Effector CD4-positive, alpha-beta T cell (primary cell): ENCODE results near the gene IL1RAPL2.
"Not testable (repeated sequence)": the region's sequence is repeated elsewhere in the genome, so short reads cannot be mapped to it uniquely, and the experiment has no call there.

Experiments used
- DNase-seq: peaks from one replicate; pipeline ENCODE4 v3.0.0-alpha.2; 2020

Gene IL1RAPL2

DNA sequence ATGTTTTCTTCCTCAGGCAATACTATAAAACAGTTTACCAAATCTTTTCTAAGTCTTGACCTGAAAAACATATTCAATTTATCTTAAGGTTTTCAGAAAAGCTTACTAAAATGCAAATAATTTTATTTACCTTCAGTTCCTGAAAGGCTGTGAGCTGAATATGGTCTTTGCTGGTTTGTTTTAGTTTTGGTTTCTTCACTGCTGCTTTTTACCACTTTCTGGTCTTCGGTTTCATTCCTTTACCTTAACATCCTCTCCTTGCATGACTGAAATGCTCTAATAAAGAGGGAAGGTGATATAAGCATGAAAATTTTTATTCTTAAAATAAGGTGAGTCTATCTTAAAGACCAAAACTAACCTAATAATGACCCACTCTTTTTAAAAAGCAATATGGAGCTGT lies 1159.2 kb downstream of the IL1RAPL2 start:
- no peak for DNase-seq

GRCh38 chrX:105738162-105738561 lies 1172.2 kb downstream of the IL1RAPL2 start:
- DNase-seq: no peak

GRCh38 chrX:105744291-105744690 lies 1178.3 kb downstream of the IL1RAPL2 start:
- DNase-seq: no peak

GRCh38 chrX:105744946-105745345 lies 1178.9 kb downstream of the IL1RAPL2 start:
- no peak for DNase-seq

GRCh38 chrX:105745863-105746262 lies 1179.9 kb downstream of the IL1RAPL2 start:
- no peak for DNase-seq

DNA sequence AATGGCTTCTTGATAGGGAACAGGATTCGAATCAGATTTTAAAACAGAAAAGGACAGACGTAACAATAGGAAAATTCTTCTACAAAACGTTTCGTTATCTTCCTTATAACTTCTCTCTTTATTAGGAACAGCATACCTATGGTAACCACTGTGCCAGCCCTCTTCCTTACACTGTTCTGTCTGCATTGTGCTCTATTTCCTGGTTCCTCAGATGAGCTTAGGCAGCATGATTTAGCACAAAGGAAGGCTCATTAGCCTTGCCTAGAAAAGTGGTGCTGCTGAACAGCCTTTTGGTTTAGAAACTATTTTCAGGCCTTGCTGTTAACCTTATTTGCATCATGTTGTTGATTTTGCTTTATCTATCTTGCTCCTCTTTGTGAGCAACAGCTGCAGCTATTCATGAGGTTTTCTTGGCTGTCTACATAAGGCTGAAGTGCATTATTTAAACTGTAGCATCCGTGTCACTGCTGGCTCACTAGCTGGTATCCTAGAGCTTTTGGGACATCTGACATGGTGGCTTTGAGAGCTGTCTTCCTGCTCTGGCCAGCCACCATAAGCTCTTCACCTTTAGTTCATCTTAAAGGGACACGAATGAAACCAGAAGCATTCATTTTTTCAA lies 1186.4 kb downstream of the IL1RAPL2 start:
- no peak for DNase-seq

DNA sequence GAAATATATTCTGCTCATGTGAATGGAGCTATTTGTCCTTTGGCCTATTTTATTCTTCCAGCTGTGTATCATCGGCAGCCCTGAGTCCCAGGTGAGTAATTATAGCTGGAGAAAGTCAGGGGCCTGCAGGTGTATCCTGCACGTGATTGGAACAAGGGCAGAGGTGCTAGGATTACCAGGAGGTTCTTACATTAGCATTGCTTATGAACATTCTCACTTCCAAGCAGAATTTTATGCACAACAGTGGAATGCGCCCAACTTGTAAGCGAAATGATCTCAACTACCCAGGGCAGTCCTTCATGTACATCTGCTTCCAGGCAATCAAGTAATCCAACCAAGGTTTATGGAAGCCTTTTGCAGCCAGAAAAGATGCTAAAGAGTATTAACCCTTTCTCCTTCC lies 1187.4 kb downstream of the IL1RAPL2 start:
- DNase-seq: no peak

- DNase-seq: no peak
Observed at GRCh38 chrX:105754286-105754964, 1188.4 kb downstream of the IL1RAPL2 start.

DNA sequence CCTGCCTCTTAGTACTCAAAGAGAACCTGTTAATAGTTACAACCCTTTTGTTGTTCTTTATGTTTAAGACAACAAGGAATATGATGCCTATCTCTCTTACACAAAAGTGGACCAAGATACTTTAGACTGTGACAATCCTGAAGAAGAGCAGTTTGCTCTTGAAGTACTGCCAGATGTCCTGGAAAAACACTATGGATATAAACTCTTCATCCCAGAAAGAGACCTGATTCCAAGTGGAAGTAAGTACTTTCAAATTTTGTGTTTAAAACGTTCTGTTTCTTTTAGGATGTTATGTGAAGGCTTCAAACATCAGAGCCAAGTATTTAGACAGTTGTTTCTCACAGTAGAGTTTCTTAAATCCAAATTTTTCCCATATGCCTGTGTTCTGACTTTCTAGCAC lies 1189.1 kb downstream of the IL1RAPL2 start:
- DNase-seq: no peak

DNA sequence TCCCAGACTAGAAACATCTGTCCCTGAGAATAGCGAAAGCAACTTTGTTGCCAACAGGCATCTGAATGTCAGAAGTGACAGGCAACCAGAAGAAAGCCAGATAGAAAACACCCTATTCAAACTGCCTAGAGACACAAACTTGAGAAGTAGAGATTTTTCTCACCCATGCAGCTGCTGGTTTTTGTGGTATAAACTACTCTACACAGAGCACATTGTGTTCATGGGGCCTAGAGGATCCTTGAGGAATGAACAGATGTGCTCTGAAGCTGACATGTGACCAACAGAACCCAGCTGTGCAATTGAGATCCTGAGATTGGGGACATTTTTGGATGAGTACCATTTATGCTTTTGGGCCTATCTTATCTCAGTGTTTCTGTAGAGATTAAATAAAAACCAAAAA lies 1192.8 kb downstream of the IL1RAPL2 start:
- DNase-seq: no peak

DNA sequence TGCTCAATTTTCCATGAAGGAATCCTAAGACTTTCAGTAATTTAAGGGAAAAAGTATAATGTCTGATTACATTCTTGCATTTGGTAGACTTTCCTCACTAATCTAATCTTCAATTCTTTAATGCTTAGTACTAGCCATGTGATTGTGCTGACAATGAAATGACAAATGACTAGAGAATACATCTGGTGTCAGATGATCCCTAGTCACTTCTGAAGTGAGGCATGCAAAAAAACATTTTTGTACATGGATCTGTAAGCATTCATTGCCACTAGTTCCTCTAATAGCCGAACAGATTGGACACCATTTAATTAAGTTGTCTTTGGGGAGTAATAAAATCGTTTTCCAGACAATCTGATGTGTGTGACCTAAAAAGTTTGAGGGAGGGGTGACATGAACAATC lies 1193.6 kb downstream of the IL1RAPL2 start:
- no peak for DNase-seq

DNA sequence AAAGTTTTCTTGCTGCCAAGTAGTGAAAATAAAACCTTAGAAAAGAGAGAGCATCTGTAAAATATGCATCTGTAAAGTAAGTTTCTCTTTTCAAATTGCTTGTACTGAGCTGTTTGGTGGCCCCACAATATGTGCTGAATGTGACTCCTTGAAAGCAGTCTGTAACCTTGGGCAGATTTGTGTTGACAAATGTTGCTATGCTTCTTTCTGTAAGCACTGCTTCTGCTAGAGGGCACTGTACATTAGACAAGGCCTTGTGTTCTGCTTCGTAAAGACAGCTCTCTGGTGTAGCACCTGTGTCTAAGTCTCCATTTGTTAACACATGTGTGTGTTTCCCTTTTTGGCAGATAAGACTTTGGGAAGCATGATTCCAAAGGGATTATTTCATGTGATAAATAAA lies 1199.7 kb downstream of the IL1RAPL2 start:
- no peak for DNase-seq

DNA sequence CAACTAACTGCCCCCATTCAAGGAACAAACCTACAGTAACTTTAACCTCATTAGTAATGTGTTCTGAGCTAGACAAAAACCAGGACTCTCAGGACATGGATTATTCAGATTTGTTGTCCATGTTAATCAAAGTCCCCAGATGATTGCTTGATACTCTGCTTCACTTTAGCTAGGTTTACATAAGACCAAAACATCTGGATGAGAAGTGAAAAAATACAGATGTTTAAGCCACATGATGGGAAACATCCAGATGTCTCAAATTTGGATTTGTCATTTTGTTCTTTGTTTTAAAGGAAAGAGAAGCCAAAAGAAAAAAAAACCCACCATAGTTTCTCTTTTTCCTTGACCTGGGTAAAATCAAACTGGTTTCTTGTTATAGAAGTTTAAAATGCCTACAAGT lies 1207.8 kb downstream of the IL1RAPL2 start:
- DNase-seq: no peak

DNA sequence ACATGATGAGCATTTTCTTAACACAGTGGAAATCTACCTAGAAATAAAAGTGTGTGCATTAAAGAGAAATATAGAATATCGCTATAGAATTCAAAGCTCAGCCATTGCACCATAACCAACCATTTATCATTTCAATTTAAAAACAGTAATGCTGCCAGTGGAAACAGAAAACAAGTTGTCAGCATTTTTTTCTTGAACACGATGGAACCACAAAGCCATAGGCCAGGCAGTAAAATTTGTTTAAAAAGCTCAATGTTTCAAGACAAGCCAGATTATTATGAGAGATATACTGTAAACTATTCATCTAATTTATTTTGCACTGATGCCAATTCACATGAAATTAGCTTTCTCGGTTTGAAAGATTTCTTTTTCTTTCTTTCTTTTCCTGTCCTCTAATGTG lies 1209.7 kb downstream of the IL1RAPL2 start:
- no peak for DNase-seq

GRCh38 chrX:105781804-105782203 lies 1215.8 kb downstream of the IL1RAPL2 start:
- no peak for DNase-seq

DNA sequence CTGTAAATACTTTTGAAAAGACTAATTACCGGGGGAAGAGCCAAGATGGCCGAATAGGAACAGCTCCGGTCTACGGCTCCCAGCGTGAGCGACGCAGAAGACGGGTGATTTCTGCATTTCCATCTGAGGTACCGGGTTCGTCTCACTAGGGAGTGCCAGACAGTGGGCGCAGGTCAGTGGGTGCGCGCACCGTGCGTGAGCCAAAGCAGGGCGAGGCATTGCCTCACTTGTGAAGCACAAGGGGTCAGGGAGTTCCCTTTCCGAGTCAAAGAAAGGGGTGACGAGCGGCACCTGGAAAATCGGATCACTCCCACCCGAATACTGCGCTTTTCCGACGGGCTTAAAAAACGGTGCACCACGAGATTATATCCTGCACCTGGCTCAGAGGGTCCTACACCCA lies 1230.9 kb downstream of the IL1RAPL2 start:
- not testable (repeated sequence) for DNase-seq

GRCh38 chrX:105803891-105804290 lies 1237.9 kb downstream of the IL1RAPL2 start:
- DNase-seq: no peak

DNA sequence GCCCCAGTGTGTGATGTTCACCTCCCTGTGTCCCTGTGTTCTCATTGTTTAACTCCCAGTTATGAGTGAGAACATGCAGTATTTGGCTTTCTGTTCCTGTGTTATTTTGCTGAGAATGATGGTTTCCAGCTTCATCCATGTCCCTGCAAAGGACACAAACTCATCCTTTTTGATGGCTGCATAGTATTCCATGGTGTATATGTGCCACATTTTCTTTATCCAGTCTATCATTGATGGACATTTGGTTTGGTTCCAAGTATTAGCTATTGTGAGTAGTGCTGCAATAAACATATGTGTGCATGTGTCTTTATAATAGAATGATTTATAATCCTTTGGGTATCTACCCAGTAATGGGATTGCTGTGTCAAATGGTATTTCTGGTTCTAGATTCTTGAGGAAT lies 1239.7 kb downstream of the IL1RAPL2 start:
- not testable (repeated sequence) for DNase-seq

DNA sequence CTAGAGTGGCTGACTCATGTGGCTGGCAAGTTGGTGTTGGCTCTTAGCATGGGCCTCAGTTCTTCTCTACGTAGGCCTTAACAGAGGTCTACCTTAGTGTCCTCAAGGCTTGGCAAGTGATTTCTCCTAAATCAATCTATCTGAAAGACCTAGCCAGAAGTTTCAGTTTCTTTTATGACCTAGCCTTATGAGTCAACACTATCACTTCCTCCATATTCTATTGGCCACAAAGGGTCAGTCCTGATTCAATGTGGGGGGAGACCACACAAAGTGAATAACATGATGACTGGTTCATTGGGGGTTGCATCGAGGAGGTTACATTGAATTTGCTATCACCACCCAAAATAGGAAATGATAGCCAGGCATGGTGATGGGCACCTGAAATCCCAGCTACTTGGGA lies 1250.5 kb downstream of the IL1RAPL2 start:
- no peak for DNase-seq
